ENCODE results near the gene TTC29.

TTC29 gene, protein sequence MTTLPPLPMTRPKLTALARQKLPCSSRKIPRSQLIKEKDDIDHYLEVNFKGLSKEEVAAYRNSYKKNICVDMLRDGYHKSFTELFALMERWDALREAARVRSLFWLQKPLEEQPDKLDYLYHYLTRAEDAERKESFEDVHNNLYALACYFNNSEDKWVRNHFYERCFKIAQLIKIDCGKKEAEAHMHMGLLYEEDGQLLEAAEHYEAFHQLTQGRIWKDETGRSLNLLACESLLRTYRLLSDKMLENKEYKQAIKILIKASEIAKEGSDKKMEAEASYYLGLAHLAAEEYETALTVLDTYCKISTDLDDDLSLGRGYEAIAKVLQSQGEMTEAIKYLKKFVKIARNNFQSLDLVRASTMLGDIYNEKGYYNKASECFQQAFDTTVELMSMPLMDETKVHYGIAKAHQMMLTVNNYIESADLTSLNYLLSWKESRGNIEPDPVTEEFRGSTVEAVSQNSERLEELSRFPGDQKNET

DNA sequence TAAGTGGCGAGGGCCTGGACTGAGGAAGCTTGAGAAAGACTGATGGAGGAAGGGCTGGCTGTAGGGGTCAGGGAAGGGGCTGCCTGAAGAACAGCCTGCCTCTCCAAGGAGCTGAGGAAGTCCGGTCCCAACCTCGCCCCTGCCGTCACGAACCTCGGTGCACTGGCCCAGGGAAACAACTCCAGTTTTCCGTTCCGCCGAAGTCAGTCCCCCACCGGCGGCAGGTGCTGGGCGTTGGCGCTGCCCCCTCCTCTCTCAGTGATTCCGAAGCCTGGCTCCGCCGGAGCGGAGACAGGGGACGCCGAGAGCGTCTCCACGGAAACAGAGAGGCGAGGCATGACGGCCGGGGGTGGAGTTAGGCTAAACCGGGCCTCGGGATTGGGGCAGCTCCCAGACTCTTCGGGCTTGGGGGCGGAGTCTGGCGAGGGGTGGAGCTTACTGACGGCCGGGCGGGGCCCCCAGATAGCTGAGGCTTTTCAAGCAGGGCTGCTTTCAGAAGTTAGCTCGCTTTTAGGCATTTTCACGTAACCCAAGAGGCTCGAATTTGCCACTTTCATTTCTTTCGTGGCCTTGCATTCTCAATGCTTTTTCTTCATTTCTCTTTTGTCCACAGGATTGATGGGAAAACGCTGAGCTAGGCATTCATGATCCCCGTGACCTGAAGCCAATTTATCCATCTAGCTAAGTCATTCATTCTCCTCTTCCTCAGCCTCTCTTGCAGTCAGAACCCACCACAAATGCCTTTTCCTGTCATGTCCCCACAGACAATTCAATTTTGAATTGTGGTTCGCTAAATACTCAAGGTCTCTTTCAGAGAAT is at the start of gene TTC29:
TTC29 (minus strand) TSS at position 309 of the 819 bp plus-strand sequence. CDS start 5,969 bp downstream, outside the sequence.
- DNase-seq (ENCODE audit: low spot score), result peak; percentile 22

DNA sequence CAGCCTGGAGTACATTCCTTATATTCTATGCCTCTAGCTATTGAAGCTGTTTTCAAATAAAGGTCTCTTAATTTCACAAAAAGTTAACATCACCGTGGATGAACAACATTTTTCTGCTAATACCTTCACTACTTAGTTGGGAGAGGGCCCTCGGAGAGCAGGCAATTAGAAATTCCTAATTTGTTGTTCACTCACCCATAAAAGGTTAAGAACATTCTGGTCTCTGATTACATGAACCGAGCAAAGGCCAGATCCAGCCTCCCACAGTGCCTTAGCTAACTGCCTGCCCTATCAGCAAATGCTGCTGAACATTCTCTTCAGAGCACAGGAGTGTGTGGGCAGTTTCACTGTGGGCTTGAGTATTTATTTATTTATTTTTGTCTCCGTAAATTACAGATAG is 36.0 kb upstream of the TTC29 start:
- DNase-seq (ENCODE audit: low spot score), result no peak

DNA sequence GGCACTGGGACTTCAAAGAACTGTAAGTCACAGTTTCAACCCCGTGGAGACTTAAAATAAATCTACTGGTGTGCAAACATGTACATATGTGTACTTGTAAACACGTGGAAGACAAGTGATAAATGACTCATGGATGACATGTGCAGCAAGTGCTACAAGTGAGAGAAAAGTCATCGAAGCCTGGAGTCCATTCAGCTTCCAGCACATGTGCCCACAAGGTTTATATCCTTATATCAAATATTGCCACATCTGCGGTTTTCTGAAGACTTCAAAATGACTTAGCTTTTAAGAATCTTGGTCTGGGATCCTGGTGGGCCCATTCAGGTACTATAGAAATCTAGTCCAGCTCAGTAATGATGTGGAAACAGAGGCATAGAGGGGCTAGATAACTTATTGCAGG is 33.0 kb upstream of the TTC29 start:
- no peak for DNase-seq (ENCODE audit: low spot score)

DNA sequence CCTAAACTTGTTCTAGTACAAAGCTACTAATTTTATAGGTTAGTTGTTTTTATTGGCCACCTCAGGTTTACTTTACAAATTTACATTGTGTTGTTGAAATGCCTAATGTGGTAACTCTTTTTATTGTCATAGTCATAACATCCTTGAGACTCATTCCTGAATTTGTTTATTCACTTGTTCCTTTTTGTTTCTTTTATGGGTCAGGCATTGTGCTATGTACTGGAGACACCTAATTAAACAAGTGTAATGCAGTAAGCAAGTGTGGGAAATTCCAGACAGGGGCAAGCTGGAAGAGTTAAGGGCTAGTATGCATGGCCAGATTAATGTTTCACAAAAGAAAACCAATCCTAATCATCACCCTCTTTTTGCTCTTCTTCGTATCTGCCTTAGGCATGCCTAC is 30.5 kb upstream of the TTC29 start:
- no peak for DNase-seq (ENCODE audit: low spot score)

DNA sequence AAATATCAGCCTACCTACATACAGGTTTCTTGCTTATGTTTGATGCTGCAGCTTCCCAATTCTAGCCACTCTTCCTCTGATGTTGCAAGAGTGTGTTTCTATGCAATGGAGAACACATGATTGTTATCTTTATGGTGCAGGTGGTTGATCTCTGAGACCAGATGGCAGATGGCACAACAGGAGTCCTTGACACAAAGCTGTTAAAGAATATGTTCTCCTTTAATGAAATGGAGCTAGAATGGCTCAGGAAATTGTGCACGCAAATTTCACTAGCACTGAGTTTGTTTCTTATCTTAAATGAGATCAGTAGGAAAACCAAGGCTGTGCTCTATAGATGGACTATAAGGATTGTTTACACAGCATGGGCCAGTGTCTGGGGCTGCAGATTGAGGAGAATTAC is 29.9 kb upstream of the TTC29 start:
- DNase-seq (ENCODE audit: low spot score), result no peak

DNA sequence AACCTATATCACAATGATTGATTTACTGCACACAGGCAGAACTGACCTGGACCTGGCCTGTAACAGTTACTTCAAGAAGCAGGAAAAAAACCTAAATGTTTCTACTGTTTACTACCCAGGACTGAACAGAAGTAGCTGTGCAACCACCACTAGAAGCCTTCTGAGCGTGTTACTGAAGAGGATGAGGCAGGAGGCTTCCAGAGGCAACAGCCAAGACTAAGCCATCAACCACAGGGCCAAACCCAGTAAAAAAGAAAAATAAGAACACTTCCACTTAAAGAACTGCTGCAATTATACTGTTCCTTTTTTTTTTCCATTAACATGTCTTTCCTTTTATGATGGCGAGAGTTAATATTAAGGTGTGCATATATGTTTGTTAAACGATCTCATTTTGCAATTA is 29.4 kb upstream of the TTC29 start:
- DNase-seq (ENCODE audit: low spot score), result no peak

DNA sequence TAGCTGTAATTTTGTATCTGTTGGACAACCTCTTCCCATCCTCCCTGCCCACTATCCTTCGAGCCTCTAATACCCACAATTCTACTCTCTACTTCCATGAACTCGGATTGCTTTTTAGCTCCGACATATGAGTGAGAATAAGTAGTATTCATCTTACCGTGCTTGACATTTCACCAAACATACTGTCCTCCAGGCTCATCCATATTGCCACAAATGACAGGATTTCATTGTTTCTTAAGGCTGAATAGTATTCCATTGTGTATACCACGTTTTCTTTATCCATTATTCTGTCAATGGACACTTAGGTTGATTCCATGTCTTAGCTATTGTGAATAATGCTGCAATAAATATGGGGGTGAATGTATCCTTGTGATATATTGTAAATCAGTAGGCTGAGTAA is 26.4 kb upstream of the TTC29 start:
- no peak for DNase-seq (ENCODE audit: low spot score)

DNA sequence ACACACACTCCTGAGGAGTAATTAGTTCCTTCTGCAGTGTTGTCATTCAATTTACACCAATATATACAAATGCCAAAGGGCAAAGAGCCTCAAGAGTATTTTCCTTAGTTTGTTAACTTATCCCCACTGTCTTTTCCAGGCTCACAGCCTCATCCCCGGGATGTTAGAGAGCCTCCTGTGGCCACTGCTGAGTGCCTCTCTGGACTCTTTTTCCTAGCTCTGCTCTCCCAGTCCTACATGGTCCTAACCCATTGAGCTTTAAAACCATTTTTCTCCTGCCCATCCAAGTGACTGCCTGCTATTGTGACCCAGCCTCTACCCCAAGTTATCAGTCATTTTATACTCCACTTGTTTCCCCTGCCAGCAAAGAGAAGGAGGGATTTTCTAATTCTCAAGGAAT is 23.5 kb upstream of the TTC29 start:
- no peak for DNase-seq (ENCODE audit: low spot score)

DNA sequence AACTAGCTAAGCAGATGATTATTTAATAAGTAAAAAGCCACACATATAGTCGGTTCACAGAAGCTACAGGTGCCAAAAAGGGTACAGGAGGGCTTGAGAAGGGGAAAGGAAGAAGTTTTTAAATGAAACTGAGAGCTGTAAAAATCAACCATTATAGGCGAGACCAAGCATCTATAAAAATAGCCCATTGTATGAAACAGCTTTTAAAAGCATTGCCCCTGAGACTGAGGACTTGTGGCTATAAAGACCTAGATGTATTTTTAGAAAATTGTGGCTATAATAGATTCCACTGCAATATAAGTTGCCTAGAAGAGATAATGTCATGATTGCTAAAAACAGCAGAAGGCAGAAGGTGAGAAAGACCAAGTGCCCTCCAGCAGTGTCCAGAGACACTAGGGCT is 15.0 kb upstream of the TTC29 start:
- no peak for DNase-seq (ENCODE audit: low spot score)

DNA sequence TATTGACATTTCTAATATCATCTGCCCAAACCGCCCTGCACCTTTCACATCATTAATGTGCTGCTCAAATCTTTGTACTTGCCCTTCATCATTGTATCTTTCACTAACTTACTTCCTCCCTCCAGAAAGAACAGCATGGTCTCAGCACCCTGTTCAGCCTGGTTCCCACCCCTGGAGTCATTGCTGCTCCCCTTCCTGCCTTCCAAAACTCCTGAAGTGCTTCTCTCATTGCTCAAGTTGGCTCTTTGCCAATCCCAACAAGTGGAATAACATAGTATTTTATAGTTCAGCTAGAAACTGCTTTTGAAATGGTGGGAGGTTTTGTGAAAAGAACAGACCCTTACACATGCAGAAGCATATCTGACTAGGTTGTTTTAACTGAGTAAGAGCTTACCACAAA is 14.0 kb upstream of the TTC29 start:
- no peak for DNase-seq (ENCODE audit: low spot score)

DNA sequence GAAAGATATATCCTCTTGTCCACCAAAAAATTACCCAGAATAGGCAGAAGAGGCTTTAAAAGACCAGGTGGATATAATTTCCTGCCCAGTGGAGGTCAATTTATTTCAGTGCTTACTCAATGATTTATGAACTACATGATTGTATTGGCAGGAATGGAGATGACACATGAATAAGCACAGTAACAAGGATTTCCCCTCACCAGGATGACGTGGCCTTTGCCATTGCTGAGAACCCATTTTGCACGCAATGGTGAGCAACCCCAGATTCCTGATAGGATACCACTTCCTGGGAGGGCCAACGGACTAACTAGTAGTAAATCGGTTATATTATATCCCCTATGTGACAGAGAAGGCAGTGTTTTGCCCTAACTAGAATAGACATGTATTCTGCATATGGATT is 11.6 kb upstream of the TTC29 start:
- no peak for DNase-seq (ENCODE audit: low spot score)

DNA sequence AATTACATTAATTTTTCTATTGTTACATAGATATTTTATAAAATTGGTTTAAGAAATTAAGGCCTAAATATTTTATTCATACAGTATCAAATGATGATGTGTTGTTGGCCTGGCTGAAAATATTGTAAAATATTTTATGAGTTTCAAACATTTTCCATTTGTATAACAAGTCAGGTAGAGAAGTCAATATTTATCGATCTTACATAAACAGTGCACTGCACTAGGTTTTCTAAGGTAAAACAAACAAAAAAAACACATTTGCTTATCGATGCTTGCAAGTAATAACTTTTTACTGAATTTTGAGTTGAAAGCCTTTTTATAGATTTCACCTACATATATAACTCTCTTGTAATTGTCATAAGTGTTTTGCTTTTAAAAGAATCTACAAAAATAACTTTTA is 7.2 kb upstream of the TTC29 start:
- no peak for DNase-seq (ENCODE audit: low spot score)

DNA sequence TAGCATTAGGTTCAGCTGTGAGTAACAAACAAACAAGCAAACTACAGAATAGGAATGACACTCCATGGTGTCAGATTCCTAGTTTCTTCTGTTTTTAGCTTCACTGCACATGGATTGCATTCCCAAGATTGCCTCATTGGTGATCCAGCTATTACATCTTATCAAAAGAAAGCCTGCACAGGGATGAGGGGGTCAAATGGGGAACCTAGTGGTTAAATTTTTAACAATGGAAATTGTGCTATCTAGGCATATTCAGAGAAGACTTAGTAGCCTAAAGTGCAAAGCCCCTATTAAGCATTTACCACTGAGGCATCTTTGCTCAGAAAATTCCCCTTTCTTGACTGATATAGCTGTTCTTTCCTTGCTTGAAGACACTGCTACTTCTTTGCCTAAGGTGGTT is 3.9 kb upstream of the TTC29 start:
- no peak for DNase-seq (ENCODE audit: low spot score)

DNA sequence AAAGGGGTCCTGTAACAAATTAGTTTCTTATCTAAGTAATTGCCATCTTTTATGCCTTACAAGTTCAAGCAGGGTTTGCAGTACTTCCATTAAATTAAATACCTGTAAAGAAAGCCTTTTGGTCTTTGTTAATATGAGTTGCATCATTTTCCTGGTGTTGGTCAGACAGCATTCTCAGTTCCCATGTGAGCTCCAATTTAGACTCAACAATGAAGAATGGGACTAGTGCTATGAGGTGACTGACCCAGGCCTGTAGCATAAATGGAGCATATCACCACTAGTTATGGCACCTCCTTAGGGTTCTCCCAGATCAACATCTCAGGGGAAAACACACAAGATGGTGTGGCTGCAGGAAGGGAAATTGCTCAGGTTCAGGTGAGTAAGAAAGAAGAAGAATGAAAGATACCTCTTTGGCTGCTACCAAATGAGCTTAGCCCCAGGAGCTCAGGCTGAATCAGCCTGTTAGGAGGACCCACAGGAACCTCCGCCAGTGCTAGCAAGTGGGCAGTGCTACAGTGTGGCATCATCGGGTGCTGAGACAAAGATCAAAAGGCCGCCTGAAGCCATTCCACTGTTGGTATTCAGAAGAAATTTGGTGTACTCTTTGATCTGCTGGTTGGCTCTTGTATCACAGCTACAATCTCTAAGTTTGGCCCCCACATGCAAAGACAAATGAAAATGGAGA is 1.8 kb downstream of the TTC29 start:
- no peak for DNase-seq (ENCODE audit: low spot score)

DNA sequence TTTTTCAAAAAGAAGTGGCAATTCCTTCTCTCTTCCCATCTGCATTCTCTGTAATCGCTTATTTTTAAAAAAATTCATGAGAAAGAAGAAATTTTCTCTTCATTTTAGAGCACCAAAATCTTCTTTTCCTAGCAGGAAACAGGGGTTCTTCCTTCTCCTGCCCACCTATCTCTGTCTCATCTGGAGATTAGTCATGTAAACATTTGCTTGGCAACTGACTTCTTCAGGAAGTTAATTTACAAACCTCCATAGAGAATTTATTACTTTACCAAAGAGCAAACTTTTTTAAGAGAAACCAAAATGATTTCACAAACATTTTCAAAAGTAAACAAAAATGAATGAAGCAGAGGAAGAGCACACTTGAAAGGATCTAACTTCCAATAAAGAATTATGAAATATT is 13.5 kb downstream of the TTC29 start:
- no peak for DNase-seq (ENCODE audit: low spot score)

DNA sequence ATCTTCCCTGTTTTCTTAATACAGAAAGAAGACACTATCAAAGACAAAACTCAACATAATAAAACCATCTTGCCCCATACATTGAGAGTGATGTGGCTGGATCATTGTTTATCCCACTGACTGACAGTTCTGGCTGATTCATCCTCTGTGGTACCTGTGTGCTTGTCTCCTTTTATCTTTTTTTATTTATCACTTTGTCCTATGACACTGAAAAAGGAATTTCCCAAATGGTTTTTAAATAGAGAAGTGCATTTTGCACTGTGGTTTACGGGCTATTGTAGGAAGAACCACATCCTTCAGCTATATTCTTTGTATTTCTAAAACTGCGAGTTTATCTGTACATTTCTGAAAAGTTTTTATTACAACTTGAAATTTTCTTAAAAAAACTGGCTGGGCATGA is 15.0 kb downstream of the TTC29 start:
- DNase-seq (ENCODE audit: low spot score), result no peak

DNA sequence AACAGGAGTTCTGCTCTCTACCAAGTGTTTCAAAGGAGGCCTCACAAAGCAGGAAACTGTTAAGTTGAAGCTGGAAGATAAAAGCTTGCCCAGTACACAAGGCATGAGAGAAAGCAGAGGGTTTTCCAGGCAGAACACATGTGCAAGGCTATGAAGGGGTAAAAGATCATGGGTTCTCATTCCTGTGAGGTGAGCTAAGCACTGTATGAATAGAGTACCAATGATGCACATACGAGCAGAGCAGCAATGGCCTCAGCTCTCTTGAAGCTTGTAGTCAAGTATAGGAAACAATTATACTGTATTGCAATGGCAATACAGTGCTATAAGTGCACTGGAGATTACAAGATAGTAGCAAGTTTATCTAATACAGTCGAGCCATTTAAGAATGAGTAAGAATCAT is 18.0 kb downstream of the TTC29 start:
- no peak for DNase-seq (ENCODE audit: low spot score)

DNA sequence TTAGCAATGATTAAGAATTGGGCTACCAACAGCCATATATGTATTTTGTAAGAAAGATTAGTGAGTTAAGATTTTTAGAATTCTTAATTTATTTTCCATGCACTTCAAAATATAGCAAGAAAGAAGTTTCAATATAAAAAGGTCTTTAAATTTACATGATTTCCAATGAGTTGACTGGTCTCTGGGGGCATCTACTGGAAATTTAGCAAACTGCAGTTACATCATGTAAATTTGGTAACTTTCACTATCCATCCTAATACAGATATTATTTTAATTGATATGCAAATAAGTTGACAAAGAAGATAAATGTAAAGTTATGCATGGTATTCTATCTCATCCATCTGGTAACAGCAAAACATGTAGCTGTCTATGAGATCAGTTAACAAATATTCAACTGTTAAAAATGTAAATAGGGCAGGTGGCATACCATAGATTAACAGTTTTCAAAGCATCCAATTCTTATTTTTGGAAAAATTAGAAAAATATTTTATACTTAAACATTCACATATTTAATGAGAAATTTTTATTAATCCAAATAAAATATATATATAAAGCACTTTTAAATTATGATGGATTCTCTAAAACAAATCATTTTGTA is 29.1 kb downstream of the TTC29 start:
- DNase-seq (ENCODE audit: low spot score), result no peak

DNA sequence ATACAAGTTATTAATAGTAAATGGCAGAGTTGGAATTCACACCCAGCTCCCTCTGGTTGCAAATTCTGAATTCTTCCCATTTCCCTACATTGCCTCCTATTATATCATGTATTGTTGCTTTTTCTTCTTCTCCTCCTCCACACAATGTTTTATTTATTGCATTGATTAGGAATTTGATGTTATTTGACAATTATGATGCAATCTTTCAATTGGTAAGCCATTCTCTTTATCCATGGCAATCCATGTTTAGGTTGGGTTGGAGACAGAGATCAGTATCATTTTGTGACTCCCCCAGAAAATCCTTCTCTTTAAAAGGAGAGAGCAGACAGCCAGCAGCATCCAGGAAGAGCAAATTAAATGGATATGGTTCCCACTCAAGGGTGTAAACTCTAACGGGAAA is 30.5 kb downstream of the TTC29 start:
- DNase-seq (ENCODE audit: low spot score), result no peak

DNA sequence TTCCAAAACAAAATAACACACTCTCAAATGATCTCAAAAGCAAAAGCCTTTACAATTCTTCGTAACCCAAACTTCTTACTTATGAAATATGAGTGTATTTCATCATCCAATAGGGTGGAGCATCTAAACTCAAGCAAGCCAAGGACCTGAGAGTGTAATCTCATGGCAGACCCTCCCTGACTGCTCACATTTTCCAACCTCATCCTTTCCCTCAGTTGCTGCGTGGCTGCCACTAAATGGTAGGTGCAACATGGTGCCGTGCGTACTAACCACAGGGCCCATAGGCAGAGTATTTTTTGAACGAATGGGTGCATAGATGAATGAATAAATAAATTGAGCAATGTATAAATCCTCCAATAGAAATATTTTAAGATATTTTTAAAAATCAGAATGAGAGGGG is 45.4 kb downstream of the TTC29 start:
- DNase-seq (ENCODE audit: low spot score), result no peak

DNA sequence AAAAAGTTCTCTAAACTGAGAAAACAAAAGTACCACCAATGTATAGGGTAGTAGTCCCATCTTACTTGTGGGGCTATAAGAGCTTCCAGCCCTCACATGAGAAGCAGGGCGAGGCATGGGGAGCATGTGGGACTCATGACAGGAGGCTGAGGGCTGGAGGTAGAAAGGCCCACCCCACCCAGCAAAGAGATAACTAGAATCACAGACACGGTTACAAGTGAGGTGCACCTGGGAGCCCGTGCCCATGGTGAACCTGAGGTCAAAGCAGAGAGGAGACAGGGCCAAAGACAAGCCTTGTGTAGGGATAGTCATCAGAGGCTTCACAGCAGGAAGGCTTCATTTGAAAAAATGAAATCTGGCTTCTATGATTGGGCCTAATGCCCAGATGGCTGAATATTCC is 55.4 kb downstream of the TTC29 start:
- no peak for DNase-seq (ENCODE audit: low spot score)

DNA sequence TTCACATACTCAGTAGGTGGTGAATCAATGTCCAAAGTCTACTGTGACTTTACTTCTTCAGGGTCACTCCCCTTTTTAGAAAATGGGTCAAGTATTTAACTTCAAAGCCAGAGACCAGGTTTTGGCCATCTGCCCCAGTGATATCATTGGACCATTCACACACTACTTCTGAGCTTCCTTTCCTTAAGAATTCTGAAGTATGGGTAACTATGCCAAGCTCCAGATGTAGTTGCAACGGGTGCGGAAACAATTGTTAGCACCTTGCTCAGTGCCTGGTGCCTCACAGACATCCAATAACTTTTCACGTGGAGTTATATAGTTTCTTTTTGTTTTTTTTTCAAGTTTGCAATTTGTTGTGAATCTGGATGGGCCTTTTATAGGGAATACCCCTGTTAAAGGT is 62.6 kb downstream of the TTC29 start:
- DNase-seq (ENCODE audit: low spot score), result no peak

Measured in HuH-7.5 (cell line).